Lower leg skin (tissue), 3 donors: ENCODE data around the gene PRPF8.

Source experiments
- CTCF ChIP-seq, 3 donors: fragments of 450-650 bp; IDR thresholded peaks; one replicate each; pipeline ENCODE4 v1.5.1; 2016; ENCODE audit warnings: antibody characterized with exemption in 3 of 3, mild to moderate bottlenecking in 3 of 3, moderate library complexity in 2 of 3
- POLR2A ChIP-seq, 2 donors: fragments of 450-650 bp; IDR thresholded peaks; one replicate each; pipeline ENCODE4 v1.6.1; 2016 to 2017; ENCODE audit warnings: antibody characterized with exemption in 2 of 2, mild to moderate bottlenecking in 1 of 2, moderate library complexity in 1 of 2

GRCh38 chr17:1635675-1636465, 48.8 kb downstream of the PRPF8 start:
- TF ChIP-seq CTCF (IDR thresholded peaks at IDR 0.05), result no peak
- no peak for TF ChIP-seq POLR2A (IDR thresholded peaks at IDR 0.05)
